Thyroid gland (tissue), 4 donors: ENCODE results near the gene GIMD1. TPM values are rescaled to one million over a fixed set of nuclear protein-coding genes. Genes with fewer than 3 reads are reported as not detected.

Source experiments
- DNase-seq, 2 donors: peaks; one replicate each; pipeline ENCODE4 v3.0.0-alpha.2; 2019
- H3K27ac ChIP-seq, 3 donors: fragments of 200-600 bp; sonication (generic); 1 replicate in 2 of 3; 2 replicates in 1 of 3; pipeline ENCODE4 v1.5.1; 2016 to 2019; ENCODE audit warnings: mild to moderate bottlenecking in 1 of 3, moderate library complexity in 1 of 3
- H3K27me3 ChIP-seq: fragments of 200-600 bp; sonication (generic); one replicate; pipeline ENCODE4 v1.5.1; 2019
- H3K36me3 ChIP-seq, 2 donors: fragments of 200-600 bp; sonication (generic); one replicate each; pipeline ENCODE4 v1.5.1; 2016 to 2019
- H3K4me1 ChIP-seq, 2 donors: fragments of 200-600 bp; sonication (generic); one replicate each; pipeline ENCODE4 v1.5.1; 2017 to 2019
- H3K4me3 ChIP-seq, 3 donors: fragments of 200-600 bp; sonication (generic); replicated peaks in 1 of 3; 1 replicate in 2 of 3; 2 replicates in 1 of 3; pipeline ENCODE4 v1.5.1; 2016; ENCODE audit warnings: mild to moderate bottlenecking in 1 of 3
- H3K9me3 ChIP-seq: fragments of 200-600 bp; sonication (generic); one replicate; pipeline ENCODE4 v1.5.1; 2017
- CTCF ChIP-seq, 6 experiments: fragments of 200-600 bp in 3 of 6; fragments of 450-650 bp in 3 of 6; sonication (generic) in 3 of 6; IDR thresholded peaks; one replicate each; pipeline ENCODE4 v1.5.1; 2016 to 2019; ENCODE audit warnings: antibody characterized with exemption in 6 of 6, mild to moderate bottlenecking in 2 of 6, inconsistent platforms in 1 of 6, moderate library complexity in 1 of 6
- POLR2A ChIP-seq, 2 donors: fragments of 450-650 bp; IDR thresholded peaks; one replicate each; pipeline ENCODE4 v1.6.1; 2017; ENCODE audit warnings: antibody characterized with exemption in 2 of 2, mild to moderate bottlenecking in 2 of 2, moderate library complexity in 1 of 2
- WGBS, 2 donors: methylation state at CpG; one replicate each; pipeline ENCODE4 v1.1.5; 2017; 5-methylcytosine and 5-hydroxymethylcytosine counted together
- intact Hi-C: fragments of 100-400 bp; cut with DNase I; formaldehyde crosslinking; loops from one replicate; pipeline ENCODE4 v1.15.1; 2023
- total RNA-seq, 4 donors: library from RNA; depleted of rRNA; stranded (reverse); fragments of >200 nt; gene quantifications; one replicate each; pipeline ENCODE4 v1.2.3, GENCODE V29; 2016

GIMD1 gene
- total RNA-seq, 4 donors from 2014 or later, result not detected

DNA sequence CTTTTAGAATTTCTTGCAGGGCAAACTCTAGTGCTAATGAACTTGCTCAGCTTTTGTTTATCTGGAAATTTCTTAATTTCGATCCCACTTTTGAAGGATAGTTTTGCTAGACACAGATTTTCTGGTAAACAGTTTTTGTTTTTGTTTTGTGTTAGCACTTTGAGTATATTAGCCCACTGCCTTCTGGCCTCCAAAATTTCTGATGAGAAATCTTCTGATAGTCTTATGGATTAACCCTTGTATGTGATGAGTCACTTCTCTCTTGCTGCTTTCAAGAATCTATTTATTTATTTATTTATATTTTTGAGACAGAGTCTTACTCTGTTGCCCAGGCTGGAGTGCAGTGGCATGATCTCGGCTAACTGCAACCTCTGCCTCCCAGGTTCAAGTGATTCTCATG is 27.0 kb upstream of the GIMD1 start:
- H3K36me3 ChIP-seq, result no peaks in the 10 kb centered on the region
- no peak for DNase-seq
- intact Hi-C loops, result no loop called here
- no peak for TF ChIP-seq POLR2A (IDR thresholded peaks at IDR 0.05)
- no peak for TF ChIP-seq CTCF (IDR thresholded peaks at IDR 0.05)
- 84 to 88% methylated on average over 2 of the region's 2 CpGs for WGBS, 2 donors
- H3K9me3 ChIP-seq, result no peaks in the 10 kb centered on the region
- H3K27me3 ChIP-seq, result no peaks in the 10 kb centered on the region
- H3K27ac ChIP-seq, result no peak overlapping the region
- no peaks in the 10 kb centered on the region for H3K4me1 ChIP-seq
- no peak overlapping the region for H3K4me3 ChIP-seq

DNA sequence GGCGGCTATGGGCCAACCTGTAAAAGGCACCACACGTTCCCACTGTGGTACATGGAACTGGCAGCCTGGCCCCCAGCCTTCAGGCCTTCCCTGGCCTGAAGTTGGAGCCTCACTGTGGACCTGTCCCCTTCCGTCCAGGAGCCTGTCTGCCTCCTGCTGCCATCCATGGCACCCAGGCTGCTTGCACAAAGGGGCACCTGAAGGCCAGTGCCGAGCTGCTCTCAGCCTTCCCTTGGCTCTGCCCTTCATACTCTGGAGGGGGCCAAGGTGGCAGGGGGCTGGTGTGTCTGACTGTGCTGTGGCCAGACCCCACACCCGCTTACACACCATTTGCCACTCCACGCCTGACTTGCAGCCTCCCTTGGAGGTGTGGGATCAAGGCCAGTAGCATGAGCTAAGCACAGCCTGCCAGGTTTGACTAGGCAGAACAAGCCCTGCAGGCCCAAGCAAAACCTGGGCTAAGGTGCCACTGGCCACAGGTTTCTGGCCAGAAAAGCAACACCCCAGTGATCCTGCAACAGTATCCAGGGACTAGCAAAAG is 17.3 kb upstream of the GIMD1 start:
- H3K27ac ChIP-seq, result no peak overlapping the region
- no peak for TF ChIP-seq POLR2A (IDR thresholded peaks at IDR 0.05)
- no peak for TF ChIP-seq CTCF (IDR thresholded peaks at IDR 0.05)
- no peaks in the 10 kb centered on the region for H3K36me3 ChIP-seq
- WGBS, 2 donors, result 79 to 94% methylated on average over 5 to 6 of the region's 6 CpGs
- DNase-seq, result no peak
- intact Hi-C loops, result no loop called here
- H3K9me3 ChIP-seq, result no peaks in the 10 kb centered on the region
- H3K27me3 ChIP-seq, result no peaks in the 10 kb centered on the region
- H3K4me3 ChIP-seq, result no peak overlapping the region
- no peaks in the 10 kb centered on the region for H3K4me1 ChIP-seq

DNA sequence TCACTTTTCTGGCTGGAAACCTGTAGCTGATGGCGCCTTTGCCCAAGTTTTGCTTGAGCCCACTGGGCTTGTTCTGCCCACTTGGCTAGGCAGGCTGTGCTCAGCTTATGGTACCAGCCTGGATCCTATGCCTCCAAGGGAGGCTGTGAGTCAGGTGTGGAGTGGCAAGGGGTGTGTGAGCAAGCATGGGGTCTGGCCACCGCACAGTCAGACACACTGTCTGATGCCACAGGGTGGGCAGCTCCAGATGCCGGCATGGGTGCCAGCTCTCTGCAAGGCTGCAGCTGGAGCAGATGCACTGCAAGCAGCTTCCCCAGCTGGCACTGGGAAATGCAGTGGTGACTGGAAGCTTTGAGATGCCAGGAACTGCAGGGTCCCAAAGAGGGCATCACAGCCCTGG is 16.3 kb upstream of the GIMD1 start:
- no peak for TF ChIP-seq CTCF (IDR thresholded peaks at IDR 0.05)
- TF ChIP-seq POLR2A (IDR thresholded peaks at IDR 0.05), result no peak
- DNase-seq, result no peak
- WGBS, 2 donors, result 90 to 100% methylated on average over 2 of the region's 3 CpGs

DNA sequence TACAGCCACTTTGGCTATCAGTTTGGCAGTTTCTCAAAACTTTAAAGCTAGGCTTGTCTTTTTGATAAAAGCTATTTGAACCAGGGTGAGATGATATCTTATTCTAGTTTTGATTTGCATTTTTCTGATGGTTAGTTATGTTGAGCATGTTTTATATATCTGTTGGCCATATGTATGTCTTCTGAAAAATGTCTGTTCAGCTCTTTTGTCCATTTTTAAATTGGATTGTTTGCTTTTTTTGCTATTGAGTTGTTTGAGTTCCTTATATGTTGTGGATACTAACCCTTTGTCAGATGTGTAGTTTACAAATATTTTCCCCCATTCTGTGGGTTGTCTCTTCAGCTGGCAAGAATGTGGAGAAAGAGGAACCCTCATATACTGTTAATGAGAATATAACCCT is 11.6 kb upstream of the GIMD1 start:
- Histone ChIP-seq H3K27me3 (no peaks in the 10 kb centered on the region), H3K9me3 (no peaks in the 10 kb centered on the region), H3K27ac (no peak overlapping the region), H3K36me3 (no peaks in the 10 kb centered on the region), H3K4me3 (no peak overlapping the region), H3K4me1 (no peaks in the 10 kb centered on the region)
- no peak for DNase-seq
- intact Hi-C loops, result no loop called here
- TF ChIP-seq CTCF (IDR thresholded peaks at IDR 0.05) (no peak), POLR2A (IDR thresholded peaks at IDR 0.05) (no peak)

More for the DNA sequence above, 16.3 kb upstream of the GIMD1 start:
- no peaks in the 10 kb centered on the region for H3K36me3 ChIP-seq
- no peak overlapping the region for H3K27ac ChIP-seq
- intact Hi-C loops, result no loop called here
- no peaks in the 10 kb centered on the region for H3K9me3 ChIP-seq
- no peaks in the 10 kb centered on the region for H3K4me1 ChIP-seq
- H3K4me3 ChIP-seq, result no peak overlapping the region
- no peaks in the 10 kb centered on the region for H3K27me3 ChIP-seq

GRCh38 chr4:106373026-106373425 is 4.4 kb upstream of the GIMD1 start:
- TF ChIP-seq POLR2A (IDR thresholded peaks at IDR 0.05) (no peak), CTCF (IDR thresholded peaks at IDR 0.05) (no peak)
- H3K36me3 ChIP-seq, result no peaks in the 10 kb centered on the region
- H3K4me1 ChIP-seq, result no peaks in the 10 kb centered on the region
- no peak overlapping the region for H3K4me3 ChIP-seq
- intact Hi-C loops, result no loop called here
- DNase-seq, result no peak
- 89 to 92% methylated on average over 3 of the region's 3 CpGs for WGBS, 2 donors
- H3K27me3 ChIP-seq, result no peaks in the 10 kb centered on the region
- no peaks in the 10 kb centered on the region for H3K9me3 ChIP-seq
- H3K27ac ChIP-seq, result no peak overlapping the region
